ENCODE results near the gene ABHD15.

GRCh38 chr17:29610395-29610794, 43.6 kb upstream of the ABHD15 start:
- no peak for TF ChIP-seq CTCF (IDR thresholded peaks at IDR 0.05; ENCODE audit: low read depth, low read length)
- TF ChIP-seq POLR2A (IDR thresholded peaks at IDR 0.05; ENCODE audit: extremely low read depth, insufficient read length), result no peak
- TF ChIP-seq MAX (IDR thresholded peaks at IDR 0.05; ENCODE audit: low read depth, low read length), result no peak
